Transverse colon (tissue), 4 donors: ENCODE results near the gene SKIDA1. TPM values are rescaled to one million over a fixed set of nuclear protein-coding genes. Genes with fewer than 3 reads are reported as not detected.

Source experiments
- DNase-seq: peaks from one replicate; pipeline ENCODE4 v3.0.0-alpha.2; 2019
- H3K27ac ChIP-seq, 4 donors: fragments of 200-600 bp; sonication (generic); 2 replicates each; pipeline ENCODE4 v1.5.1; 2016 to 2018; ENCODE audit warnings: inconsistent platforms in 4 of 4
- H3K27me3 ChIP-seq: fragments of 200-600 bp; sonication (generic); 2 replicates; pipeline ENCODE4 v1.5.1; 2017; ENCODE audit warnings: inconsistent platforms
- H3K36me3 ChIP-seq, 4 donors: fragments of 200-600 bp; sonication (generic); 2 replicates each; pipeline ENCODE4 v1.5.1; 2017 to 2019; ENCODE audit warnings: inconsistent platforms in 4 of 4
- H3K4me1 ChIP-seq, 4 donors: fragments of 200-600 bp; sonication (generic); 2 replicates each; pipeline ENCODE4 v1.5.1; 2017 to 2020; ENCODE audit warnings: inconsistent platforms in 4 of 4
- H3K4me3 ChIP-seq, 4 donors: fragments of 200-600 bp; sonication (generic); 1 replicate in 1 of 4; 2 replicates in 3 of 4; pipeline versions ENCODE4 v1.5.1 to v1.6.1; 2017 to 2019; ENCODE audit warnings: inconsistent platforms in 4 of 4
- H3K9me3 ChIP-seq, 2 donors: fragments of 200-600 bp; sonication (generic); 2 replicates each; pipeline ENCODE4 v1.5.1; 2017 to 2019; ENCODE audit warnings: inconsistent platforms in 2 of 2
- CTCF ChIP-seq, 5 experiments: fragments of 200-600 bp in 3 of 5; fragments of 450-650 bp in 2 of 5; sonication (generic) in 3 of 5; IDR thresholded peaks; 1 replicate in 2 of 5; 2 replicates in 3 of 5; pipeline ENCODE4 v1.5.1; 2016 to 2017; ENCODE audit warnings: antibody characterized with exemption in 5 of 5, inconsistent platforms in 3 of 5, mild to moderate bottlenecking in 2 of 5, moderate library complexity in 1 of 5
- EP300 ChIP-seq: sonication (generic); formaldehyde crosslinking; IDR thresholded peaks from one replicate; pipeline ENCODE4 v1.6.1; 2017; ENCODE audit warnings: antibody characterized with exemption, low read depth
- POLR2A ChIP-seq: fragments of 450-650 bp; IDR thresholded peaks from one replicate; pipeline ENCODE4 v1.6.1; 2016; ENCODE audit warnings: antibody characterized with exemption, mild to moderate bottlenecking, moderate library complexity
- POLR2AphosphoS5 ChIP-seq, 3 donors: sonication (generic); formaldehyde crosslinking; IDR thresholded peaks; one replicate each; pipeline ENCODE4 v1.6.1; 2016; ENCODE audit warnings: antibody characterized with exemption in 3 of 3
- WGBS, 2 donors: methylation state at CpG; one replicate each; pipeline ENCODE4 v1.1.5; 2018; ENCODE audit warnings: low coverage in 1 of 2; 5-methylcytosine and 5-hydroxymethylcytosine counted together
- in situ Hi-C, 4 donors: fragments of 200-750 bp; cut with MboI; loops; one replicate each; pipeline versions ENCODE4 v1.15.0 to v1.15.1; 2017; ENCODE audit warnings: low sequenced_read_pairs in 3 of 4, low pct_ligation_motif_present in 1 of 4, low pct_unique_long_range_greater_than_20kb in 1 of 4
- intact Hi-C: fragments of 100-400 bp; cut with DNase I; formaldehyde crosslinking; loops from one replicate; pipeline ENCODE4 v1.15.1; 2023; ENCODE audit warnings: low total_unique reads
- total RNA-seq, 4 donors: library from RNA; depleted of rRNA; stranded (reverse); fragments of >200 nt; gene quantifications; one replicate each; pipeline ENCODE4 v1.1.0, GENCODE V29; 2016

SKIDA1 gene
- total RNA-seq, 4 donors from 2014 or later, result 0.27 to 0.60 TPM; not detected in 2

DNA sequence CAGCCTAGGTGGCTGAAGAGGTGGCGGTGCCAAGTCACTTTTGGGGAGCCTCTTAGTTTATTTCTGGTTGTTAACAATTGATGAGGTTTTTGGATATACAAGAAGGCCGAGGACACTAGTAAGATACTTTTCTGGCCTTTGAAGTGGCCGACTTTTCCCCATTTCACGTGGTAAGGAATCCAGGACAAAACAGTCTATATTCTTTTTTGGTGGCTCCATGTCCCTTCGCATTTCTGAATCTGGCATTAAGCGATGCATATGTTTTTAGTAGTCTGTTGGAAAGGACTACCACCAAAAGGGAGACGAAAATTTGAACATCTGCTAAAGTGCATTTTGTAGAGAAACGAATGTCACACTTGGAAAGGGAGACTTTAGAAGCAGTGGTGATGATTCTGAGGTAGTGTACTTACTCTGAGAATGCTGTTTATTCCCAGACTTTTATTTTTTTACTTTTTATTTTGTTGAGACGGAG is 10.0 kb upstream of the SKIDA1 start:
- WGBS, 2 donors, result 43 to 53% methylated on average over 7 to 9 of the region's 9 CpGs
- Histone ChIP-seq H3K9me3 (no peaks in the 10 kb centered on the region), H3K27ac (peak overlapping the region; percentile 91 to 98 (median 95)), H3K27me3 (no peaks in the 10 kb centered on the region), H3K4me1 (peaks cover 0 to 36% (median 14%) of the 10 kb centered on the region in 4 donors), H3K4me3 (peak overlapping the region; percentile 34 to 83 (median 75)), H3K36me3 (peaks cover 0 to 22% (median 11%) of the 10 kb centered on the region in 4 donors)
- intact Hi-C loops, result loop anchor here (5.0 to 10.0 kb wide), 2 partner anchors 38 to 1139 kb away; no protein-coding TSS in a partner anchor
- in situ Hi-C loops, result no loop called here
- no peak for DNase-seq
- TF ChIP-seq EP300 (no peak), POLR2AphosphoS5 (IDR thresholded peaks at IDR 0.05) (no peak), POLR2A (no peak), CTCF (IDR thresholded peaks at IDR 0.05) (no peak)

- Histone ChIP-seq H3K27me3 (no peaks in the 10 kb centered on the region), H3K9me3 (no peaks in the 10 kb centered on the region), H3K27ac (peak overlapping the region; percentile 91 to 98 (median 95)), H3K4me3 (peak overlapping the region; percentile 68 to 93 (median 82)), H3K36me3 (peaks cover 0 to 19% (median 8%) of the 10 kb centered on the region in 4 donors), H3K4me1 (peaks cover 0 to 36% (median 14%) of the 10 kb centered on the region in 4 donors)
- WGBS, 2 donors, result 15% methylated on average over 33 of the region's 96 CpGs; no CpG with 5 or more reads in 1 of the 2 donors
- in situ Hi-C loops (no loop called here), intact Hi-C loops (loop anchor here (5.0 to 10.0 kb wide), 2 partner anchors 38 to 1140 kb away; no protein-coding TSS in a partner anchor)
- TF ChIP-seq CTCF (IDR thresholded peaks at IDR 0.05), result no peak
- TF ChIP-seq POLR2AphosphoS5 (IDR thresholded peaks at IDR 0.05), result peak in 1 of 3 donors; percentile 48
- peak; percentile 68 for DNase-seq
Observed at GRCh38 chr10:21534604-21535493, 9.4 kb upstream of the SKIDA1 start.

GRCh38 chr10:21534280-21534586 is 8.8 kb upstream of the SKIDA1 start:
- peaks cover 0 to 36% (median 14%) of the 10 kb centered on the region in 4 donors for H3K4me1 ChIP-seq
- WGBS, 2 donors, result 0% methylated on average over 15 of the region's 26 CpGs; no CpG with 5 or more reads in 1 of the 2 donors
- in situ Hi-C loops (no loop called here), intact Hi-C loops (loop anchor here (10.0 kb wide), 1 partner anchor 1141 kb away; no protein-coding TSS in a partner anchor)
- H3K9me3 ChIP-seq, result no peaks in the 10 kb centered on the region
- H3K36me3 ChIP-seq, result peaks cover 0 to 13% (median 5%) of the 10 kb centered on the region in 4 donors
- peak overlapping the region; percentile 68 to 93 (median 82) for H3K4me3 ChIP-seq
- H3K27me3 ChIP-seq, result peaks cover 5% of the 10 kb centered on the region
- DNase-seq, result no peak
- no peak for TF ChIP-seq EP300
- TF ChIP-seq POLR2A, result no peak
- no peak for TF ChIP-seq POLR2AphosphoS5 (IDR thresholded peaks at IDR 0.05)
- no peak for TF ChIP-seq CTCF (IDR thresholded peaks at IDR 0.05)
- peak overlapping the region; percentile 91 to 98 (median 95) for H3K27ac ChIP-seq
